ENCODE results near the gene ACAA2.

Gene ACAA2

DNA sequence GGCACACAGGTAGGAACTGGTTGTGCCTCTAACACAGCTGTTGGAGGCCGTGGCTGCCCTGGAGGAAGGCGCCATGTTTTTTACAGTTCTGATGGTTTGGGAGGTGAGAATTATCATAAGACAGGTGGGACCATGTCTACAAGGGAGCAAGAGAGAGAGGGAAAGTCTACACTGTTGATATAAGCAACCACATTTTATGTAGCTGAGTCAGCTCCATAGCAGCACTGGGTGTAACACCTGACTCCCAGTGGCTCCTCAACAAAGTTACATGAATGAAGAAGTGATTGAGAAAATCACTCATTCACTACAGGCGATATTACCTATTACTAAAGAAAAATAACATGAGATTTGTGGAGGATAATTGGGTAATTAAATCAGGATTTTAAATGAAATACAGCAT lies 41.3 kb upstream of the ACAA2 start:
- Histone ChIP-seq H3K36me3 (ENCODE audit: control insufficient read depth in 1 of 2, insufficient read depth in 2 of 2, low read length in 2 of 2) (peaks cover 9 to 28% of the 10 kb centered on the region in 2 donors), H3K27ac (ENCODE audit: low read depth, low read length) (no peak overlapping the region), H3K9me3 (ENCODE audit: control insufficient read depth in 1 of 2, low read length in 2 of 2) (no peaks in the 10 kb centered on the region), H3K9ac (ENCODE audit: low read depth in 1 of 2, low read length in 2 of 2) (no peak overlapping the region), H3K4me3 (ENCODE audit: low read depth in 1 of 2, low read length in 2 of 2) (no peak overlapping the region), H3K4me1 (ENCODE audit: control insufficient read depth in 1 of 2, insufficient read depth in 2 of 2, low read length in 2 of 2) (peaks cover 22 to 29% of the 10 kb centered on the region in 2 donors), H3K27me3 (ENCODE audit: control insufficient read depth in 1 of 2, insufficient read depth in 2 of 2, low read length in 2 of 2) (no peaks in the 10 kb centered on the region)

DNA sequence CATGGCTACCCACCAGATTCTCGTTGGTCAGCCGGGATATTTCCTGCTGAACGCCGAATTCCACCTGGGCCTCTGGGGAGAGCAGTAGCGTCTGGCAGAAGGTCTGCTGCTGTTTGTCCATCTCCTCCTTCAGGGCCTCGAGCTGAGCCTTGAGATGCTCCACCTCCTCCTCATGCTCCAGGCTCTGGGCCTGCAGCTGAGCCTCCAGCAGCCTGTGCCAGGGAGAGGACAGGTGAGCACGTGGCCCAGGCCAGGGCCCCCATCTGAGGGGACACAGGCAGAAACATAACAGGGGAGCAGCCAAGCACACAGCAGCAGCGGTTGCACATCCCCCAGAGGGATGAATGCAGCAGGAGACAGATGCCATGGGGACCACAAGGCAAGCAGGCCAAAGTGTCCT lies 40.1 kb upstream of the ACAA2 start:
- H3K4me3 ChIP-seq (ENCODE audit: low read depth in 1 of 2, low read length in 2 of 2) = no peak overlapping the region
- H3K27ac ChIP-seq (ENCODE audit: low read depth, low read length) = no peak overlapping the region
- no peaks in the 10 kb centered on the region for H3K9me3 ChIP-seq (ENCODE audit: control insufficient read depth in 1 of 2, low read length in 2 of 2)
- no peak overlapping the region for H3K9ac ChIP-seq (ENCODE audit: low read depth in 1 of 2, low read length in 2 of 2)
- peaks cover 25 to 35% of the 10 kb centered on the region in 2 donors for H3K4me1 ChIP-seq (ENCODE audit: control insufficient read depth in 1 of 2, insufficient read depth in 2 of 2, low read length in 2 of 2)
- no peaks in the 10 kb centered on the region for H3K27me3 ChIP-seq (ENCODE audit: control insufficient read depth in 1 of 2, insufficient read depth in 2 of 2, low read length in 2 of 2)
- peaks cover 17 to 28% of the 10 kb centered on the region in 2 donors for H3K36me3 ChIP-seq (ENCODE audit: control insufficient read depth in 1 of 2, insufficient read depth in 2 of 2, low read length in 2 of 2)

GRCh38 chr18:49853011-49853410 lies 39.7 kb upstream of the ACAA2 start:
- Histone ChIP-seq H3K9me3 (ENCODE audit: control insufficient read depth in 1 of 2, low read length in 2 of 2) (no peaks in the 10 kb centered on the region), H3K4me1 (ENCODE audit: control insufficient read depth in 1 of 2, insufficient read depth in 2 of 2, low read length in 2 of 2) (peaks cover 25 to 33% of the 10 kb centered on the region in 2 donors), H3K4me3 (ENCODE audit: low read depth in 1 of 2, low read length in 2 of 2) (no peak overlapping the region), H3K36me3 (ENCODE audit: control insufficient read depth in 1 of 2, insufficient read depth in 2 of 2, low read length in 2 of 2) (peaks cover 17 to 30% of the 10 kb centered on the region in 2 donors), H3K27ac (ENCODE audit: low read depth, low read length) (no peak overlapping the region), H3K9ac (ENCODE audit: low read depth in 1 of 2, low read length in 2 of 2) (no peak overlapping the region), H3K27me3 (ENCODE audit: control insufficient read depth in 1 of 2, insufficient read depth in 2 of 2, low read length in 2 of 2) (no peaks in the 10 kb centered on the region)

GRCh38 chr18:49851624-49852023 lies 38.3 kb upstream of the ACAA2 start:
- no peaks in the 10 kb centered on the region for H3K27me3 ChIP-seq (ENCODE audit: control insufficient read depth in 1 of 2, insufficient read depth in 2 of 2, low read length in 2 of 2)
- no peak overlapping the region for H3K9ac ChIP-seq (ENCODE audit: low read depth in 1 of 2, low read length in 2 of 2)
- H3K4me3 ChIP-seq (ENCODE audit: low read depth in 1 of 2, low read length in 2 of 2) = no peak overlapping the region
- H3K9me3 ChIP-seq (ENCODE audit: control insufficient read depth in 1 of 2, low read length in 2 of 2) = no peaks in the 10 kb centered on the region
- H3K36me3 ChIP-seq (ENCODE audit: control insufficient read depth in 1 of 2, insufficient read depth in 2 of 2, low read length in 2 of 2) = peaks cover 18 to 39% of the 10 kb centered on the region in 2 donors
- no peak overlapping the region for H3K27ac ChIP-seq (ENCODE audit: low read depth, low read length)
- H3K4me1 ChIP-seq (ENCODE audit: control insufficient read depth in 1 of 2, insufficient read depth in 2 of 2, low read length in 2 of 2) = peaks cover 26 to 29% of the 10 kb centered on the region in 2 donors

- Histone ChIP-seq H3K9ac (ENCODE audit: low read depth in 1 of 2, low read length in 2 of 2) (no peak overlapping the region), H3K27ac (ENCODE audit: low read depth, low read length) (no peak overlapping the region), H3K27me3 (ENCODE audit: control insufficient read depth in 1 of 2, insufficient read depth in 2 of 2, low read length in 2 of 2) (no peaks in the 10 kb centered on the region), H3K36me3 (ENCODE audit: control insufficient read depth in 1 of 2, insufficient read depth in 2 of 2, low read length in 2 of 2) (peaks cover 22 to 37% of the 10 kb centered on the region in 2 donors), H3K4me1 (ENCODE audit: control insufficient read depth in 1 of 2, insufficient read depth in 2 of 2, low read length in 2 of 2) (peaks cover 29% of the 10 kb centered on the region in 2 donors), H3K4me3 (ENCODE audit: low read depth in 1 of 2, low read length in 2 of 2) (no peak overlapping the region), H3K9me3 (ENCODE audit: control insufficient read depth in 1 of 2, low read length in 2 of 2) (no peaks in the 10 kb centered on the region)
Measured at GRCh38 chr18:49850636-49851035, 37.3 kb upstream of the ACAA2 start.

GRCh38 chr18:49849331-49850217 lies 36.2 kb upstream of the ACAA2 start:
- H3K9me3 ChIP-seq (ENCODE audit: control insufficient read depth in 1 of 2, low read length in 2 of 2) = no peaks in the 10 kb centered on the region
- H3K36me3 ChIP-seq (ENCODE audit: control insufficient read depth in 1 of 2, insufficient read depth in 2 of 2, low read length in 2 of 2) = peaks cover 32 to 42% of the 10 kb centered on the region in 2 donors
- H3K27me3 ChIP-seq (ENCODE audit: control insufficient read depth in 1 of 2, insufficient read depth in 2 of 2, low read length in 2 of 2) = no peaks in the 10 kb centered on the region
- H3K27ac ChIP-seq (ENCODE audit: low read depth, low read length) = peak overlapping the region; percentile 84
- peak overlapping the region; percentile 53 to 84 for H3K9ac ChIP-seq (ENCODE audit: low read depth in 1 of 2, low read length in 2 of 2)
- peaks cover 29 to 30% of the 10 kb centered on the region in 2 donors for H3K4me1 ChIP-seq (ENCODE audit: control insufficient read depth in 1 of 2, insufficient read depth in 2 of 2, low read length in 2 of 2)
- H3K4me3 ChIP-seq (ENCODE audit: low read depth in 1 of 2, low read length in 2 of 2) = peak overlapping the region; percentile 53 to 64

DNA sequence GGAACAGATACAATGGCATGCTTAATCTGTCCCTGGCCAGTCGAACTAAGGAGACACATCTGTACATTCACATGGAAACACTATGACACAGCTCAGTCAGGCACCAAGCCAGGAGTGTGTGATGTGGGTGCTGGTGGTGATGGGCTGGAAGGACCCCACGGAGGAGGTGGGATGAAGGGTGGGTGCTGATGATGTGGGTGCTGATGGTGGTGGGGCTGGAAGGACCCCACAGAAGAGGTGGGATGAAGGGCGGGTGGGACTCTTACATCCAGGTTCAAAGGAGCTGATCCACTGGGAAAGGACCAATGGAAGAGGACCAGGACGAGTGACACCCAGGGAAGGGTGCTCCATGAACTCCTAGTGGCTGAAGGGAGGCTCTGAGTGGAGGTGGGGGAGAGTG lies 34.8 kb upstream of the ACAA2 start:
- no peaks in the 10 kb centered on the region for H3K9me3 ChIP-seq (ENCODE audit: control insufficient read depth in 1 of 2, low read length in 2 of 2)
- H3K36me3 ChIP-seq (ENCODE audit: control insufficient read depth in 1 of 2, insufficient read depth in 2 of 2, low read length in 2 of 2) = peaks cover 35 to 45% of the 10 kb centered on the region in 2 donors
- peaks cover 29 to 33% of the 10 kb centered on the region in 2 donors for H3K4me1 ChIP-seq (ENCODE audit: control insufficient read depth in 1 of 2, insufficient read depth in 2 of 2, low read length in 2 of 2)
- peak overlapping the region; percentile 53 to 64 for H3K4me3 ChIP-seq (ENCODE audit: low read depth in 1 of 2, low read length in 2 of 2)
- peak overlapping the region; percentile 53 to 84 for H3K9ac ChIP-seq (ENCODE audit: low read depth in 1 of 2, low read length in 2 of 2)
- no peak overlapping the region for H3K27ac ChIP-seq (ENCODE audit: low read depth, low read length)
- no peaks in the 10 kb centered on the region for H3K27me3 ChIP-seq (ENCODE audit: control insufficient read depth in 1 of 2, insufficient read depth in 2 of 2, low read length in 2 of 2)

DNA sequence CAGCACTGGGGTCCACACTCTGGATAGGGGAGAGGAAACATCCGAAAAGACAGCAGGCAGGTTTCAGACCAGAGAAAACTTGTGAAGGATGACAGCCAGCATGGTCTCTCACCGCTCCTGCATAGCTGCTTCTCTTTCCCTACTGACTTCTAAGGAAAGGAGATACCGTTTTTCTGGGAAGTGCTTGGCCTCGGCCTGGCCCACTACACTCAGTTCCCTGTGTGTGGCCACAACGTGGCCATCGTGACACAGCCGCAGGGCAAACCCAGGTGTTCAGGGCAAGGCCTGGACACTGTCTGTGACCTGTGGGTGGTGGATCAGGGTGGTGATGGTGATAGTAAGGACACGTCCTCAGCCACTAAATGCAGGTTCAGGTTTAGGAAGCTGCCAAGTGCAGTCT lies 34.2 kb upstream of the ACAA2 start:
- Histone ChIP-seq H3K9ac (ENCODE audit: low read depth in 1 of 2, low read length in 2 of 2) (peak overlapping the region in 1 of 2 donors; percentile 84), H3K4me1 (ENCODE audit: control insufficient read depth in 1 of 2, insufficient read depth in 2 of 2, low read length in 2 of 2) (peaks cover 29 to 33% of the 10 kb centered on the region in 2 donors), H3K27me3 (ENCODE audit: control insufficient read depth in 1 of 2, insufficient read depth in 2 of 2, low read length in 2 of 2) (no peaks in the 10 kb centered on the region), H3K4me3 (ENCODE audit: low read depth in 1 of 2, low read length in 2 of 2) (peak overlapping the region; percentile 53 to 64), H3K9me3 (ENCODE audit: control insufficient read depth in 1 of 2, low read length in 2 of 2) (no peaks in the 10 kb centered on the region), H3K36me3 (ENCODE audit: control insufficient read depth in 1 of 2, insufficient read depth in 2 of 2, low read length in 2 of 2) (peaks cover 41 to 50% of the 10 kb centered on the region in 2 donors), H3K27ac (ENCODE audit: low read depth, low read length) (no peak overlapping the region)

DNA sequence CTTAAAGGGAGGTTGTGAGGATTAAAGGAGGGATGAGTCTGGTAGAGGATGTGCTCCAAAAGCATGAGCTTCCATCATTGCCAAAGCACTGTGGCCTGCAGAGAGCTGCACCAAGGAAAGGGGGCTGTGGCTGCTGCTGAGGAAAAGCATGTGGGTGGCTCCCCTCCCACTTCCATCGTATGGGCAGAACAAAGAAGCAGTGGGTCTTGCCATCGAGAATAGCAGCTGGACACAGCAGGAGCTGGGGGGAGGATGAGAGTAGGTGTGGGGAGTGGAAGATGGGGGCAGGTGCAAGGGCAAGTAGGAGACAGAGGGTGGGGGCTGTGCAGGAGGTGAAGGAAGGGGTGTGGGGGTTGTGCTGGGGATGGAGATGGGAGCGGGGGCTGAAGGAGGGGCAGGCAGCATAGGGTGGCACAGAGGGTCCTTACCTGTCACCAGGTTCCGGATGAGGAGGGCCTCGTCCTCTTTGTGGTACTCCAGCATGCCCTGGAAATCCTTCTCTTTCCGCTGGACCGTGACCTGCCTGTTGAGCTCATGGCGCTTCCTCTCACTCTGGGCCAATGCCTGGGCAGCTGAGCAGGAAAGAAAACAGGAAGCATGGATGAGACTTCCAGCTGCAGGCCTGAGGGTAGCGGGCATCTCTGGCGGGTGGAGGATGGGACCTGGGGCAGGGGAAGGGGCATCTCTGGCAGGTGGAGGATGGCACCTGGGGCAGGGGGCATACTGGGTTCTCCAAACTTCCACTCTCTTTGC lies 33.6 kb upstream of the ACAA2 start:
- Histone ChIP-seq H3K27ac (ENCODE audit: low read depth, low read length) (no peak overlapping the region), H3K4me3 (ENCODE audit: low read depth in 1 of 2, low read length in 2 of 2) (no peak overlapping the region), H3K27me3 (ENCODE audit: control insufficient read depth in 1 of 2, insufficient read depth in 2 of 2, low read length in 2 of 2) (no peaks in the 10 kb centered on the region), H3K36me3 (ENCODE audit: control insufficient read depth in 1 of 2, insufficient read depth in 2 of 2, low read length in 2 of 2) (peaks cover 40 to 54% of the 10 kb centered on the region in 2 donors), H3K9me3 (ENCODE audit: control insufficient read depth in 1 of 2, low read length in 2 of 2) (no peaks in the 10 kb centered on the region), H3K4me1 (ENCODE audit: control insufficient read depth in 1 of 2, insufficient read depth in 2 of 2, low read length in 2 of 2) (peaks cover 29 to 33% of the 10 kb centered on the region in 2 donors), H3K9ac (ENCODE audit: low read depth in 1 of 2, low read length in 2 of 2) (no peak overlapping the region)

DNA sequence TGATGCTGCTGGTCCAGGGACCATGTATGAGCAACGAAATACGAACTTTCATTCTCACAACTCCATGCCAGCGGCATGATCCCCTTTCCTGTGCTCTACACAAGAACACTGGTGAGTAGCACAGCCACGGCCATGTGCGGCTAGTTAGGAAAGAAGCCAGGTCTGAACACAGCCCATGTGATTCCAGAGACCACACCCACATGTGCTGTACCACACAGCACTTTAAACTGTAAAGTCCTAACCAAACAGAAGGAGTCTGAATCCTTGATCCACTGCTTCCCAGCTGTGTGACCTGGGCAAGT lies 33.0 kb upstream of the ACAA2 start:
- Histone ChIP-seq H3K9me3 (ENCODE audit: control insufficient read depth in 1 of 2, low read length in 2 of 2) (no peaks in the 10 kb centered on the region), H3K27ac (ENCODE audit: low read depth, low read length) (no peak overlapping the region), H3K27me3 (ENCODE audit: control insufficient read depth in 1 of 2, insufficient read depth in 2 of 2, low read length in 2 of 2) (no peaks in the 10 kb centered on the region), H3K4me1 (ENCODE audit: control insufficient read depth in 1 of 2, insufficient read depth in 2 of 2, low read length in 2 of 2) (peaks cover 29 to 33% of the 10 kb centered on the region in 2 donors), H3K4me3 (ENCODE audit: low read depth in 1 of 2, low read length in 2 of 2) (no peak overlapping the region), H3K9ac (ENCODE audit: low read depth in 1 of 2, low read length in 2 of 2) (no peak overlapping the region), H3K36me3 (ENCODE audit: control insufficient read depth in 1 of 2, insufficient read depth in 2 of 2, low read length in 2 of 2) (peaks cover 45 to 56% of the 10 kb centered on the region in 2 donors)
